Ovary (tissue), 3 donors: Measurements from ENCODE around the gene SVEP1.

ENCODE experiments used
- CTCF ChIP-seq, 3 donors: fragments of 450-650 bp in 2 of 3; fragments of 200-600 bp in 1 of 3; IDR thresholded peaks; one replicate each; pipeline versions ENCODE4 v1.5.1 to v1.8.0; 2016 to 2022; ENCODE audit warnings: antibody characterized with exemption in 3 of 3, mild to moderate bottlenecking in 1 of 3
- POLR2A ChIP-seq: fragments of 450-650 bp; IDR thresholded peaks from one replicate; pipeline ENCODE4 v1.6.1; 2017; ENCODE audit warnings: antibody characterized with exemption, mild to moderate bottlenecking, moderate library complexity
- donor health status: DM: no; HTN: no; CAD: no.

GRCh38 chr9:110555551-110556331, 23.8 kb downstream of the SVEP1 start:
- TF ChIP-seq CTCF (IDR thresholded peaks at IDR 0.05), result no peak
- no peak for TF ChIP-seq POLR2A
